AG09319 (cell line): ENCODE data around the gene ACP3.

ENCODE experiments used
- DNase-seq: peaks from one replicate; pipeline ENCODE4 v3.0.0-alpha.2; 2010; ENCODE audit warnings: low read depth; ENCODE audit errors: extremely low read depth
- CTCF ChIP-seq: IDR thresholded peaks from 2 replicates; pipeline ENCODE4 v1.5.1; 2011; ENCODE audit warnings: low read depth, mild to moderate bottlenecking, inconsistent platforms, low read length, moderate library complexity

ACP3 gene

GRCh38 chr3:132350814-132351213, 33.6 kb downstream of the ACP3 start:
- TF ChIP-seq CTCF = no peak

GRCh38 chr3:132351222-132351806, 34.1 kb downstream of the ACP3 start:
- no peak for TF ChIP-seq CTCF

More at GRCh38 chr3:132350814-132351213, 33.6 kb downstream of the ACP3 start:
- DNase-seq = no peak

GRCh38 chr3:132352556-132353143, 35.4 kb downstream of the ACP3 start:
- peak; percentile 39 for DNase-seq
- peak; percentile 91 for TF ChIP-seq CTCF

More at GRCh38 chr3:132351222-132351806, 34.1 kb downstream of the ACP3 start:
- DNase-seq = no peak

- no peak for TF ChIP-seq CTCF
These were observed 37.9 kb downstream of the ACP3 start for GRCh38 chr3:132354916-132355702.

GRCh38 chr3:132356568-132356967, 39.4 kb downstream of the ACP3 start:
- TF ChIP-seq CTCF = no peak
- no peak for DNase-seq

More at GRCh38 chr3:132354916-132355702, 37.9 kb downstream of the ACP3 start:
- no peak for DNase-seq

- no peak for DNase-seq
These were observed 43.5 kb downstream of the ACP3 start for GRCh38 chr3:132360717-132361116.

More at GRCh38 chr3:132360717-132361116, 43.5 kb downstream of the ACP3 start:
- TF ChIP-seq CTCF = no peak
